ENCODE measurements around the gene RAD21L1.

The RAD21L1 gene

DNA sequence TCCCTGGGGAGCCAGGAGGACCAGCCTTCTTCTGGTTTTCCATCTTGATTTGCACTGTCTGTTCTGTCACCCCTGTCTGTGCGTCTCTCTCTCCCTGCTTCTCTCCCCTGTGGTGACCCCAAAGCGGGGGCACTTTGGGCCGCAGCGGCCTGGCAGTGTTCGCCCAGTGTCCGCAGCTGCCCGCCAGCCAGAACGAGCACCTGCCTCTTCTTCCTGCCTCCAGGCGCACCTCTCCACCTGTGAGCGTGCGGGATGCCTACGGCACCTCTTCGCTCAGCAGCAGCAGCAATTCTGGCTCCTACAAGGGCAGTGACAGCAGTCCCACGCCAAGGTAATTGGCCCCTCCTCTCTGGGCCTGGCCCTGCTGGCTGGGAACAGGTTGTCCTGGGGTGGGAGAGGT, 71.1 kb downstream of the RAD21L1 start:
- no peak for DNase-seq

GRCh38 chr20:1297486-1297885, 71.6 kb downstream of the RAD21L1 start:
- no peak for DNase-seq

DNA sequence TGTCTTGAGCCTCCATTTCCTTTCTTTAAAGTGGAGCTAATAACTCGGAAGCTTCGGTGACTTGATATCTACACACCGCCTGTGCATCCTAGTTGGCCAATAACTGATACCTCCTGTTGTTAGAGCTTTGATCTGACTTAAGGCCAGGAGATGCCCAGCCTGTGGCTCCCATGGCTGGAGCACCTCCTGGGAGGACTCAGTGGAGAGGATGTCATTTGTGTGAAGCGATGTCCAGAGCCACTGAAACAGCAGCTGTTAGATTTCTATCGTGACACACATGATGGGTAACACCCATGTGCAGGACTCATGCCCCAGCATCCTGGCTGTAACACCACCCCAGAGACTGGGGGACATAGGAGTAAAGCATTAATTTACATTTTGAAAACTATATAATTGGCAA, 72.3 kb downstream of the RAD21L1 start:
- no peak for DNase-seq

DNA sequence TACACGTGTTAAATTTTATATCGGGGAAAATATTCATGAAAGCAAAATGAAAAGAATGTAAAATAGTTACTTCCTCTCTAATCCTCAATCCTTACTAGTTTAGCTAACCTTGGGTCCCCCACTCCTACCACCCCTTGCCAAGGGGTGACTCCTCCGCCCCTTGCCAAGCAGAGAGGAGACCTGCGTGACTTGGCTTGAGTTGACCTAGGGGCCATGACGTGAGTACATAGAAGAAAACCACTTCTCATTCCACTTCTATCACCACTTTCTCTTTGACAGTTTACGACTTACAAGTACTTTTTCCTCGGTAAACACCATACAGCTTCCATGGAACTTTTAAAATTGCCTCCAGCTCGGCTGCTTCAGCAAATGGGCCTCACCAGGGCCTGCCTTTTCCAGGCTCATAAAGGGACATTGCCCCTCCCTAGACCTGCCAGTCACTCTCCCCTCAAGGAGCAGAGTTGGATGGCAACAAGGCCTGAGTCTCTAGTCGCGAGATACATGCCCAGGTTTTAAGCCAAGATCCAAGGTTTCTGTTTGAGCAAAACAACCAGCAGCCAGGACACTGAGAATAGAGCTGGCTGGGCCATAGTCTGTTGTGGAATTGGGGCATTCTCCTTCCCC, 73.2 kb downstream of the RAD21L1 start:
- DNase-seq: no peak

DNA sequence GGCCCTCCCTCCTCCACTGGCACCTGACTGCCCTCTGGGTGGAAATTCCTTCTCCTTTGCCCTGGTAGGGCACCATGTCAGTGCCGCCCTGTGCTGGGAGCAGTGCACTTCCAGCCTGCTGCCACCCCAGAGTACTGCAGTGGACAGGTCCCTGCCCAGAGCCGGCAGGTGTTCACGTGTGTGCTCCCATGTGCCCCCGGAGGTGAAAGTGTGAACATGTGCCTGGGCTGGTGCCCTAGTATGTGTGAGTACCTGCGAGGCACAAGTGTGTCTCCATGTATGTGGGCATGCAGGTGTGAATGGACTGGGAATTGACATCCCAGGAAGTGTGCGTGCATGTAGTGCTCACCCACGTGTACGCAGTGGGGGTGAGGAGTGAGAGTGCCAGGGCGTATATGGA, 73.7 kb downstream of the RAD21L1 start:
- DNase-seq: no peak

DNA sequence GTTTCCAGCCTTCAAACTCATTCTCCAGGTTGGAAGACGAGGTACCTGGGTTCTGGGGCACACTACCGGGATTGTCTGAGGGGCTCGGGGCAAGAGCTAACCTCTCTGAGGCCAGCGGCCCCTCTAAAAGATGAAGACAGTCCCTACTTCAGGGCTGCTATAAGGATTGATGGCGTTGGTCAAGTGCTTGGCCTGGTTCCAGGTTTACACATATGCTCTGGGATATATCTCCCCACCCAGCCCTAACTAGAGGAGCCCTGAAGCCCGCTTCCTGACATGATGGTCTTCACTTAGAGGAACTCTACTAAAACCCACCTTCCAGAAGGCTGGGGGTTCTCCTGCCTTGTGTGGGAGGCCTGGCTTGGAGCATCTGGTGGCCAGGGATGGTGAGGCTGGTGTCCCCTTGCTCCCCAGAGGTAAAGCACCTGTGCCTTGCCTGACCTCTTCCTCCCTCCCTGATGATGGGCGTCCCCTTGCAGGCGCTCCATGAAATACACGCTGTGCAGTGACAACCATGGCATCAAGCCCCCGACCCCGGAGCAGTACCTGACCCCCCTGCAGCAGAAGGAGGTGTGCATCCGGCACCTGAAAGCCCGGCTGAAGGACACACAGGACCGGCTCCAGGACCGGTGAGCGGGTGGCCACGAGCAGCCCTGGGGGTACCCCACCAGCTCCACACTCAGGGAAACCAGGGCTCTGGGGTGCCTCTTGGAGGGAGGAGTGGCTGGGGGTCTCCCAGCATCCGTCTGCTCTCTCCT, 74.4 kb downstream of the RAD21L1 start:
- DNase-seq: no peak

DNA sequence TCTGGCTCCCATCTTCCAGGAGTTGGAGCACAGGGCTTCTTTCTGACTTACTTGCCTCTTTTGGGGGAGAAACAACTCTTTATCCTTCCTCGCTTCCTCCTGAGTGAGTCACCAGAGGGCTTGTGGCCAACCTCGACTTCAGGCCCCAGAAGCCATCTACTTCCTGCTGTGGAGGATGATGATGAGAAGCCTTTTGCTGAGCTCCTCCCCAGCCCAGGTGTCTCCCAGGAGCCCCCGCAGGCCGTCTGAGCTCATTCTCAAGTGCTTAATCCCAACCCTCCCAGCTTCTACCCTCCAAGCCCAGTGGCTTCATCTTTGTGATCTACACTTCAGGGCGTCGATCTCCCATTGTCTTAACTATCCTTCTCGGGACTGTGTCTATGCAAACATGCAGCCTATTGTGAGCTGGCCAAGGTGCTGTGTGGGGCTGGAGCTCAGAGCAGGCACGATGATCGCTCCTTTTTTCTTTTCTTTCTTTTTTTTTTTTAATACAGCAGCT, 75.2 kb downstream of the RAD21L1 start:
- no peak for DNase-seq

DNA sequence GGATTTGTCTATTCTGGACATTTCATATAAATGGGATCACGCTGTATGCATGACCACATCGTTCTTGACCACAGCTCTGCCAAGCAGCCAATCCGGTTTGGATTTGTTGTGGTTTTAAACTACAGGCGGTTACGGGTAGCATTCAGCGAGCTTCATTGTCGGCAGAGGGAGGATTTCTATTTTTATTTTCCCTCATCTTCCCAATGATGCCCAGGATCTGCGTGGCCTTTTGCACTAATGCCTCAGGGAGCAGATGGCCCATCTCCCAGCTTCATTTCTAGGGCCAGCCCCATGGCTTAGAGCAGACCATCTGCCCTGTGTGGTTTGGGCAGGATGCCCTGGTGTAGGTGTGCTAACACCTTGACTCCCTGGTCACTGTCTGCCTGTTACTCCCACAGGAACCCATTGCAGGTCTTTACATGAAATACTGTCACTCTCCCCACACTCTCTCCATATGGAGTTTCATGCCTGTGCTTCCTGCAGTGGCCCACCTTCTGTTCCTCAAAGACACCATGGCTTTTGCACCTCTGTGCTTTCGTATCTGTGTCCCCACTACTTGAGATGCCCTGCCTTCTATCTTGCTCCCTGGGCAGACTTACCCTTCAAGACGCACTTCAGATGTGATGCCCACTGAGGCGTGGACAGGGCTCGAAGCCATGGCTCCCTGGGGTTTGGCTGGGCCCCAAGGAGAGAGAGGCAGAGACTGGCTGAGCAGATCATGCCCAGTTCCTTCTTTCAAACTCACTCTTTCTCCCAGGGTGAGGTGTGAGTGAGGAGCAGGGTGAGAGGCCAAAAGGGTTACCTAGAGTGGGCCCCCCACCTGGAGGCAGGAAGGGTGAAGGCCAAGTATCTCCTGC, 77.1 kb downstream of the RAD21L1 start:
- no peak for DNase-seq

DNA sequence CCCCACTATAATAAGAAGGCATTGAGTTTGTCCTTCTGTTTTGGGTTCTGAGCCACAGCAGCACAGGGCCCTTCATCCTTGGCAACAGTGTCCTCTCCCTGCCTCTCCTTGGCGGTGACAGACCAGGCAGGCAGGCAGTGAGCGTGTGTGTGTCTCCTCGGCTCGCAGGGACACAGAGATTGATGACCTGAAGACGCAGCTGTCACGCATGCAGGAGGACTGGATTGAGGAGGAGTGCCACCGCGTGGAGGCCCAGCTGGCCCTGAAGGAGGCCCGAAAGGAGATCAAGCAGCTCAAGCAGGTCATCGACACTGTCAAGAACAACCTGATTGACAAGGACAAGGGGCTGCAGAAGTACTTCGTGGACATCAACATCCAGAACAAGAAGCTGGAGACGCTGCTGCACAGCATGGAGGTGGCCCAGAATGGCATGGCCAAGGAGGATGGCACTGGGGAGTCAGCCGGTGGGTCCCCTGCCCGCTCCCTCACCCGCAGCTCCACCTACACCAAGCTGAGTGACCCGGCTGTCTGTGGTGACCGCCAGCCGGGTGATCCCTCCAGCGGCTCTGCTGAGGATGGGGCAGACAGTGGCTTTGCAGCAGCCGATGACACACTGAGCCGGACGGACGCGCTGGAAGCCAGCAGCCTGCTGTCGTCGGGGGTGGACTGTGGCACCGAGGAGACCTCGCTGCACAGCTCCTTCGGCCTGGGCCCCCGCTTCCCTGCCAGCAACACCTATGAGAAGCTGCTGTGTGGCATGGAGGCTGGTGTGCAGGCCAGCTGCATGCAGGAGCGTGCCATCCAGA, 79.1 kb downstream of the RAD21L1 start:
- DNase-seq: no peak
